ENCODE results near the gene CCSER1. TPM values are rescaled to one million over a fixed set of nuclear protein-coding genes. Genes with fewer than 3 reads are reported as not detected.

CCSER1 gene
- total RNA-seq, 4 donors from 2014 or later = 27.5 to 66.5 (median 54.3) TPM

- H3K36me3 ChIP-seq = no peaks in the 10 kb centered on the region
- H3K4me1 ChIP-seq = no peaks in the 10 kb centered on the region
- DNase-seq = no peak
- no peaks in the 10 kb centered on the region for H3K9me3 ChIP-seq
- TF ChIP-seq CTCF (IDR thresholded peaks at IDR 0.05) (no peak), POLR2A (IDR thresholded peaks at IDR 0.05) (no peak)
- H3K27ac ChIP-seq = no peak overlapping the region
- no peak overlapping the region for H3K4me3 ChIP-seq
- no peaks in the 10 kb centered on the region for H3K27me3 ChIP-seq
Measured at GRCh38 chr4:90148574-90149148, 21.5 kb downstream of the CCSER1 start.

GRCh38 chr4:90152024-90152423 is 24.8 kb downstream of the CCSER1 start:
- H3K4me1 ChIP-seq = no peaks in the 10 kb centered on the region
- no peaks in the 10 kb centered on the region for H3K27me3 ChIP-seq
- no peak for DNase-seq
- no peaks in the 10 kb centered on the region for H3K9me3 ChIP-seq
- no peaks in the 10 kb centered on the region for H3K36me3 ChIP-seq
- no peak overlapping the region for H3K4me3 ChIP-seq
- TF ChIP-seq POLR2A (IDR thresholded peaks at IDR 0.05) (no peak), CTCF (IDR thresholded peaks at IDR 0.05) (no peak)
- H3K27ac ChIP-seq = no peak overlapping the region

GRCh38 chr4:90159193-90159592 is 32.0 kb downstream of the CCSER1 start:
- TF ChIP-seq CTCF (IDR thresholded peaks at IDR 0.05) (no peak), POLR2A (IDR thresholded peaks at IDR 0.05) (no peak)
- no peaks in the 10 kb centered on the region for H3K9me3 ChIP-seq
- no peaks in the 10 kb centered on the region for H3K4me1 ChIP-seq
- no peak overlapping the region for H3K27ac ChIP-seq
- H3K36me3 ChIP-seq = no peaks in the 10 kb centered on the region
- no peak for DNase-seq
- no peak overlapping the region for H3K4me3 ChIP-seq
- H3K27me3 ChIP-seq = no peaks in the 10 kb centered on the region

- TF ChIP-seq POLR2A (IDR thresholded peaks at IDR 0.05) = no peak
- TF ChIP-seq CTCF (IDR thresholded peaks at IDR 0.05) = no peak
- H3K36me3 ChIP-seq = no peaks in the 10 kb centered on the region
- no peaks in the 10 kb centered on the region for H3K4me1 ChIP-seq
- DNase-seq = no peak
- no peaks in the 10 kb centered on the region for H3K27me3 ChIP-seq
- no peak overlapping the region for H3K4me3 ChIP-seq
- H3K9me3 ChIP-seq = no peaks in the 10 kb centered on the region
- H3K27ac ChIP-seq = no peak overlapping the region
Measured at GRCh38 chr4:90160044-90160443, 32.9 kb downstream of the CCSER1 start.

- H3K4me1 ChIP-seq = no peaks in the 10 kb centered on the region
- DNase-seq = no peak
- H3K27ac ChIP-seq = no peak overlapping the region
- H3K36me3 ChIP-seq = no peaks in the 10 kb centered on the region
- TF ChIP-seq POLR2A (IDR thresholded peaks at IDR 0.05) = no peak
- no peak for TF ChIP-seq CTCF (IDR thresholded peaks at IDR 0.05)
- H3K27me3 ChIP-seq = no peaks in the 10 kb centered on the region
- no peaks in the 10 kb centered on the region for H3K9me3 ChIP-seq
- H3K4me3 ChIP-seq = no peak overlapping the region
Measured at GRCh38 chr4:90162566-90162965, 35.4 kb downstream of the CCSER1 start.

GRCh38 chr4:90163872-90164271 is 36.7 kb downstream of the CCSER1 start:
- no peaks in the 10 kb centered on the region for H3K27me3 ChIP-seq
- DNase-seq = no peak
- no peaks in the 10 kb centered on the region for H3K9me3 ChIP-seq
- no peaks in the 10 kb centered on the region for H3K36me3 ChIP-seq
- no peak overlapping the region for H3K4me3 ChIP-seq
- no peak overlapping the region for H3K27ac ChIP-seq
- H3K4me1 ChIP-seq = no peaks in the 10 kb centered on the region
- no peak for TF ChIP-seq POLR2A (IDR thresholded peaks at IDR 0.05)
- TF ChIP-seq CTCF (IDR thresholded peaks at IDR 0.05) = no peak
